UCSD-AML1 (cell line): ENCODE results near the gene TLR5.

Source experiments
- DNase-seq: peaks from one replicate; lab custom pipeline; 2025; ENCODE audit not compliant: unreplicated experiment; lab: John Stamatoyannopoulos, UW

Gene TLR5

DNA sequence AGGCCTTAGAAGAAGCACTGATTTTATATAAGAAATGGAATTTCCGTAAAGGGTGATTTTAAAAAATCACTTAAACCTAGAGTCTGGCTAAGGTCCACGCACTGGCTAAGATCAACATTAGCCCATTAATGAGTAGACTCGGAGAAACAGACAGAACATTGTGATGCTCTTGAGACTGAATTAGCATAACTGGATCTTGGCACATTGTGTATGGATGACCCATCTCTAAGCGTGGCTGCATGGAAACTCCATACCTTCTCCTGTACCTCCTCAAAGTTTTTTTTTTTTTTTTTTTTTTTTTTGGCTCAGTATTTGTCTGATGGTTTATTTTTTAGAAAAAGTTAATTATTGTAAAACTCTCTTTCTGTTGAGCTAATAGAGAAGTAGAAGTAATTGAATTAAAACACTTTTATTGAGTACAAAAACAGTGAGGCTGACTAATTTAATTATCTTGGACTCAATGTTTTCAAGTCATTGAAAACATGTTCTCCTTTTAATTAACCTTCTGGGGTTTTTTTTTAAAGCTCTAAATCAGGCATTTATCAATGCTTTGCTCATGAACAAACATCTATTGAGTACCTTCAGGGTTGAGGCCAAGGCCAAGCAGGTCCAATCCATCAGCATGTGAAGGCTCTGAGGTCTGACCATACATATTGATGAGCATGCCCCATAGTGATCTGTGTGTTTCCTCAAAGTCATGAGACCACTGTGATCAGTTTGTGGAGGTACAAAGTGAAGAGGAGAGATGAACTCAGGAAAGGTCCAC, 74.0 kb downstream of the TLR5 start:
- no peak for DNase-seq

DNA sequence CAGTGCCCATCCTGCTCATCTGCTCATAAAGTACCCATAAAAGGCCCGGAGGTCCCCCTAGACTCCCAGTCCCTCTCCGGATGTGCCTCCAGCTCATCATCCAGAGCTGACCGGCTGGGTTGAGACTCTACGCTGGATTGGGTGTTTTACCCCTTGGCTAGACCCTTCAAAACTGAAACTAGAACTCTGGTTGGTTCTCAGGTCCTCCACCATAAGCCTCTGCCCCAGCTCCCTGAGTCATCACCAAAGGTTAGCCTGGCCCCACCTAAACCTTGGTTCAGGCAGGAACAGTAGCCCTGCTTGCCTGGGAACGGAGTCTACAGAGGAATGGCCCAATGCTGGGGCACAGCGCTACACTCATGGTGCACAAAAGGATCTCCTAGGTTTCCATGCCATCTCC, 75.1 kb downstream of the TLR5 start:
- DNase-seq, result no peak

DNA sequence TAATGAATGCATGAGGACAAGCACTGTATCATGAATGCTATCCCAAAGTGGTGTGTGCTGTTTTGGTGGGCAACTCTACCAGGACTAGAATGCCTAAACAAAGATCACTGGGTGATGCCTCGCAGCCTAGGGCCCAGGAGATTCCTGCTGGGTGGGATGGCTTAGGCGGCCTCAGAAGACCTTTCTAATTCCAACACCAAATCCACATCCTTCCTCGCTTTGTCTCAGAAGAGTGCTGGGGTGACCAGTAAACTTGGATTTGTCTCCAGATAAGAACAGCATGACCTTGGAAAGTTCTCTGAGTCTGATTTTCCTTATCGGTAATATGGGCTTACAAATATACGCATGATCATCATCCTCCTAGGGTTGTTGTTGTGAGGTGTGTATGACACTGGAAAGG, 76.6 kb downstream of the TLR5 start:
- no peak for DNase-seq

DNA sequence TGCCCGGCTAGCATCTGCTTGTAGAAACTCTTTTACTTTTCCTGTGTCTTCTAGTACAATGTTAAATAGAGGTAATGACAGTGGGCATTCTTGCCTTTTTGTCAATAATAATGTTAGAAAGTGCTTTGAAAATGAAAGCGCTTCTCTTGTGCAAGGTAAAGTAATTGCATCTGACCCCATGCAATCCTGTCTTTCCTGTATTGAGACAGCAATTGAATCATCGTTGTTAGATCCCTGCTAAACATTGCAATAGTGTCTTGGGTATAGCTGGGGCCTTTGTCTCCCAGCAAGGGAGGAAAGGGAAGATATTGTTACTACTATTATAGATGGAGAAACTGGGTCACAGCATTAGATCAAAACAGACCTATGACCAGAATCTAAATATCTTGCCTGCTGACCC, 80.9 kb downstream of the TLR5 start:
- no peak for DNase-seq

DNA sequence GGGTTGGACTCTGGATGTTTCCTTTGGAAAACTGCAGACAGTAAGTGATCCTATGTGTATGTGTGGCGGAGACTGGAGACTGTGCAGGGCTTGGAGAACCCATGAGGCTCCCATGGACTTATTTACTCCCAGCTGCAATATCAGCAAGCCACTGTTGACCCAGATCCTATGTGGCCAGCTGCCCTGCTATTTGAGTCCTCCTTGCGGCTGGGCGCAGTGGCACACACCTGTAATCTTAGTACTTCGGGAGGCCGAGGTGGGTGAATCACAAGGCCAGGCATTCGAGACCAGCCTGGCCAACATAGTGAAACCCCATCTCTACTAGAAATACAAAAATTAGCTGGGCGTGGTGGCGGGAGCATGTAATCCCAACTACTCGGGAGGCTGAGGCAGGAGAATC, 83.5 kb downstream of the TLR5 start:
- no peak for DNase-seq
